Measurements from ENCODE around the gene ZBTB24.
"Not testable (repeated sequence)": the region's sequence is repeated elsewhere in the genome, so short reads cannot be mapped to it uniquely, and the experiment has no call there.

ZBTB24 gene

GRCh38 chr6:109467696-109468095 lies 15.3 kb downstream of the ZBTB24 start:
- TF ChIP-seq CTCF (conservative IDR thresholded peaks at IDR 0.05; ENCODE audit: low read depth), result no peak
- POLR2A ChIA-PET (ENCODE audit: low non-redundant PET), result no interaction called here
- DNase-seq (ENCODE audit: low spot score), result no peak
- no peak overlapping the region for H3K27ac ChIP-seq
- CTCF ChIA-PET, result no interaction called here

- CTCF ChIA-PET, result no interaction called here
- POLR2A ChIA-PET (ENCODE audit: low non-redundant PET), result no interaction called here
- TF ChIP-seq CTCF (conservative IDR thresholded peaks at IDR 0.05; ENCODE audit: low read depth), result no peak
- no peak for DNase-seq (ENCODE audit: low spot score)
- H3K27ac ChIP-seq, result no peak overlapping the region
Measured at GRCh38 chr6:109466212-109466923, 16.7 kb downstream of the ZBTB24 start.

DNA sequence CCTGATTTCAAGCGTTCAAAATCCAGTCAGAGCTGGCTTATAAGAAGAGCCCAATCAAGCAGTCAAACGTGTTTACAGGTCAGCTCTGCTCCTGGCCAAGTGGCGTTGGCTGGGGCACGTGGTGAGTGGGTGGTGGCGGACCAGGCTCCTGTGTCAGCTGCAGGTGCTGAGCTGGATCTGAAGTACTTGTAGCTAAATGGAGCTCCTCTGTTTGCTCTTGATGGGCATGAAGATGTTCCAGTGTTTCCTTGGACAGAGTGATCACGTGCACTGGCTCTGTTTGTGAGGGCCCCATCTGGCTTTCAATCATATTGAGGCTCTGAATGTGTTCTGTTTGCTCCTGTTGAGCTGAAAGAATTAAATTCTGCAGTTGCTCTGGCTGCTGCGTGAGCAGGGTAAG lies 17.2 kb downstream of the ZBTB24 start:
- CTCF ChIA-PET, result interaction anchor here (1.3 kb wide), 1 partner anchor 10 kb away, joined by 3 read pairs; the partner anchor contains the start of gene MICAL1
- H3K27ac ChIP-seq, result no peak overlapping the region
- DNase-seq (ENCODE audit: low spot score), result no peak
- no peak for TF ChIP-seq CTCF (conservative IDR thresholded peaks at IDR 0.05; ENCODE audit: low read depth)
- POLR2A ChIA-PET (ENCODE audit: low non-redundant PET), result no interaction called here

GRCh38 chr6:109461733-109462526 lies 21.1 kb downstream of the ZBTB24 start:
- H3K27ac ChIP-seq, result no peak overlapping the region
- POLR2A ChIA-PET (ENCODE audit: low non-redundant PET), result no interaction called here
- no peak for DNase-seq (ENCODE audit: low spot score)
- TF ChIP-seq CTCF (conservative IDR thresholded peaks at IDR 0.05; ENCODE audit: low read depth), result no peak
- CTCF ChIA-PET, result no interaction called here

DNA sequence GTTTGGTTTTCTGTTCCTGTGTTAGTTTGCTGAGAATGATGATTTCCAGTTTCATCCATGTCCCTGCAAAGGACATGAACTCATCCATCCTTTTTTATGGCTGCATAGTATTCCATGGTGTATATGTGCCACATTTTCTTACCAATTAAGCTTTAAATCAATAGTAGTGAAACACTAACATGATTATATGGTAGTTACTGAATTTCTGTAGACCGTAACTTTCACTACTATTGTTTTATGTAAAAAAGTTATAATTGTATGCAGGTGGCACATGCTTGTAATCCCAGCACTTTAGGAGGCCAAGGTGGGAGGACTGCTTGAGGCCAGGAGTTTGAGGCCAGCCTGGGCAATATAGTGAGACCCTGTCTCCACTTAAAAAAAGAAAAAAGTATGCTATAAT lies 21.8 kb downstream of the ZBTB24 start:
- H3K27ac ChIP-seq; POLR2A ChIA-PET (ENCODE audit: low non-redundant PET); CTCF ChIA-PET; DNase-seq (ENCODE audit: low spot score): not testable (repeated sequence)

DNA sequence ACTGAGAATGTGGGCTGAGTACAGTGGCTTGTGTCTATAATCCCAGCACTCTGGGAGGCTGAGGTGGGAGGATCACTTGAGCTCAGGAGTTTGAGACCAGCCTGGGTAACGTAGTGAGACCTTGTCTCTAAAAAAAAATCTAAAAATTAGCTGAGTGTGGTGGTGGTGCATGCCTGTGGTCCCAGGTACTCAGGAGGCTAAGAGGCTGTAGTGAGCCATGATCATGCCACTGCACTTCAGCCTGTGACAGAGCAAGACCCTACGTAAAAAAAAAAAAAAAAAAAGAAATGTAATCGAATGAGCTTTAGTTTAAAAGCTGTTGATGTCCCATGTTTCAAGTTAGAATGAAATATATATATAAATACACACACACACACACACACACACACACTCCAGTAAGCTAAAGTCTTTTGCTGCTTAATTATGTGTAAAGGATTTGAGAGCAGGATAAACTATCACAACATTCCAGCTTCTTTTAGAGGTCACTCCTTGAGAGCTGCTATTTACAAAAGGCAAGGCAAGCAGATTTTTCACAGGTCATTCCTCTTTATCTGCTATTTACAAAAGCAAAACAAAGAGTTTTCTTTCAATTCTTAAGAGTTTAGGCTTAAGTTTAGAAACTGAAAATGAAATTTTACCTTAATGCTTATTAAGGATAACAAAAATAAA lies 22.7 kb downstream of the ZBTB24 start:
- TF ChIP-seq CTCF (conservative IDR thresholded peaks at IDR 0.05; ENCODE audit: low read depth), result no peak
- no peak for DNase-seq (ENCODE audit: low spot score)
- CTCF ChIA-PET, result interaction anchor here (0.6 to 0.7 kb wide), 3 partner anchors 8 to 636 kb away, joined by 3 to 8 read pairs (median 5); no protein-coding TSS in a partner anchor
- no peak overlapping the region for H3K27ac ChIP-seq
- POLR2A ChIA-PET (ENCODE audit: low non-redundant PET), result no interaction called here

All from RWPE1 (cell line).